GM12873 (cell line): ENCODE measurements around the gene ZNRD2.

Source experiments
- CTCF ChIP-seq: IDR thresholded peaks from 2 replicates; pipeline ENCODE4 v1.5.1; 2012; ENCODE audit warnings: low read depth, mild to moderate bottlenecking, moderate library complexity, low read length, control low read depth; ENCODE audit not compliant: insufficient read depth; ENCODE audit errors: missing control alignments

Gene ZNRD2

GRCh38 chr11:65613091-65613928 lies 43.0 kb downstream of the ZNRD2 start:
- TF ChIP-seq CTCF: no peak

- no peak for TF ChIP-seq CTCF
Observed at GRCh38 chr11:65615229-65615949, 45.1 kb downstream of the ZNRD2 start, which contains the start of gene PCNX3. Gene PCNX3 (plus strand): TSS chr11:65615776. CDS start chr11:65616312, 536 bp downstream.

GRCh38 chr11:65615950-65616574 lies 45.8 kb downstream of the ZNRD2 start:
- no peak for TF ChIP-seq CTCF

GRCh38 chr11:65616575-65617001 lies 46.3 kb downstream of the ZNRD2 start:
- TF ChIP-seq CTCF: no peak

- no peak for TF ChIP-seq CTCF
Observed at GRCh38 chr11:65617136-65617850, 47.0 kb downstream of the ZNRD2 start.

- no peak for TF ChIP-seq CTCF
Observed at GRCh38 chr11:65617990-65618751, 47.9 kb downstream of the ZNRD2 start.
